GM19240 (cell line): ENCODE data around the gene PYGB.

ENCODE experiments used
- DNase-seq: peaks from one replicate; pipeline ENCODE4 v3.0.0; 2011; ENCODE audit warnings: low spot score; ENCODE audit not compliant: insufficient read length

PYGB gene

GRCh38 chr20:25280574-25281535 is 33.0 kb downstream of the PYGB start:
- DNase-seq, result no peak

DNA sequence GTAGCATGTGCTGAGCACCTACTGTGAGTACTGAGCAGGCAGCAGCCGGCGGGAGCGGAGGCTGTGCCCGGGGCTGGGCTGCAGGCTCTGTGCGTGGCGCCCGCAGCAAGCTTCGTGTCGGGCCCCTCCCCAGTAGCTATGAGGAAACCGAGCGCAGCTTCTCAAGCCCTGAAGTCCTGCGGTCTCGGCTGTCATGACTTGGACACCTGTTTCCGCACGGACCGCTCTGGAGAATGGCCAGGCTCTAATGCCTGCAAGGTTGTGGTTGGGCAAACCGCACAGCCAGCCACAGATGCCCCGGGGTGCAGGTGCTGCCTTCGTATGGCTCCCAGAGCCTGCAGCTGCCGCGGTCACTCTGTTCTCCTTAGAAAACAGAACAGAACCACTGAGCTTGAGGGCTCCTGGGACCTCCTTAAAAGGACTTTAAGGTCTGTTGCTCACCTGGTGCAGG is 33.7 kb downstream of the PYGB start:
- no peak for DNase-seq

- DNase-seq, result no peak
Observed at GRCh38 chr20:25282034-25282781, 34.3 kb downstream of the PYGB start.

DNA sequence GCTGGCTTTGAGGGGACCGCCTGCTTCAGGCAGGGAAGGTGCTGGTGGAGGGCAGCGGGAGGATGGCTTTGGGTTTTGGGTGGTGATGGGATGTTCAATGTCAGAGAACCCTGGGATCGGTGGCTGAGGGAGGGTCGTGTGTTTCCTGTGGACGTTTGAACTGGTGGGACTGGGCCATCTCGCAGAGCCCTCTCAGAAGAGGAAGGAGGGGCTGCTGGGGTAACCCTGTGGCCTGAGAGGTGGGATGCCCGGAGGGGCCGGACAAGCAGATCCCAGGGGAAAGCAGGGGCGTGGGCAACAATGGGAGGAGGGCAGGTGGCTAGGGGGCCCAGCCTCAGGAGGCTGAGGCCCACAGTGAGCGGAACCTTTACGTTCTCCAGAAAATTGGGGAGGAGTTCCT is 34.9 kb downstream of the PYGB start:
- DNase-seq, result no peak

GRCh38 chr20:25283221-25283951 is 35.5 kb downstream of the PYGB start:
- no peak for DNase-seq

GRCh38 chr20:25284131-25284601 is 36.3 kb downstream of the PYGB start:
- no peak for DNase-seq

GRCh38 chr20:25285091-25285647 is 37.3 kb downstream of the PYGB start:
- no peak for DNase-seq

DNA sequence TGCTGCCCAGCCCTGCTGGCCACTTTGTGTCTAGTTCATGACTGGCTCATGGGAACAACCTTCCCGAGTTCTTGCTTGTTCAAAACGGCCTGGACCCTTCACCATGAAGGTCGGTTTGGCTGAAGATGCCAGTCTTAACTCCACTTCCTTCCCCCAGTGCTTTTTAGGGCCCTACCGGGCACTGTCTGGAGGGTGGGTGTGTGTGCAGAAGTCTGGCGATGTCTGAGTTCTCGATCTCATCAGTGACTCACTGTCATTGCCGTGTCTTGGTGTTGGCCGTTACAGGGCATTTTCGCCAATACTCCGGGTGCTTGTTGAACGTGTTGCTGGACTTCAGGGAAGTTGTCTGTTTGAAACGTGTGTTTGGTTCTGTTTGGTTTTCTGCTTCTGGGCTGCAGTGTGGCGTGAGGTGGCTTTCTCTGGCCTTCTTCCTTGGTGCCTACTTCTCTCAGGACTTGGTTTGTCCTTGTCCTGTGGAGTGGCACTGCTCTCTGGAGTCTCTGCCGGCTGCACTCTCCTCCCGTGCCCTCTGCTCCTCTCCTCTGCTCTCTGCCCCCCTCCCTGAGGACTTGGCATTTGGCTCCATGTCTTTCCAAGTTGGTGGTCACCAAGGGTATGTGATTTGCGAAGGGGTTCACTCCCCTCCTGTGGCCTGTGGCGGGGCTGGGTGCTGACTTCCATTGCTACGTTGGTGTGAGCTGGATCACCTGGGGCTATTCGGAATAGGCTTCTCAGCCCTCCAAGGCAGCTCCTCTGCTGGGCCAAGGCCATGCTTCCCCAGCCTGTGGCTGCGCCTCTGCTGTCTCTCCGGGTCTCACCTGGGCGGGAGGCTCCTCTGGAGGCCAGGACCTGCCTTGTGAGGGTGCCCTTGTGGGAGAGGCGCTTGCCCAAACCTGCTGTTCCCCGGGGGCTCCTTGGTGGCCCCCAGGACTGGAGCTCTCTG is 38.2 kb downstream of the PYGB start:
- no peak for DNase-seq

- no peak for DNase-seq
Observed at GRCh38 chr20:25286917-25287316, 39.0 kb downstream of the PYGB start.

GRCh38 chr20:25287631-25288290 is 39.9 kb downstream of the PYGB start:
- no peak for DNase-seq

- DNase-seq, result peak; percentile 61
Observed at GRCh38 chr20:25288291-25289181, 40.7 kb downstream of the PYGB start.

DNA sequence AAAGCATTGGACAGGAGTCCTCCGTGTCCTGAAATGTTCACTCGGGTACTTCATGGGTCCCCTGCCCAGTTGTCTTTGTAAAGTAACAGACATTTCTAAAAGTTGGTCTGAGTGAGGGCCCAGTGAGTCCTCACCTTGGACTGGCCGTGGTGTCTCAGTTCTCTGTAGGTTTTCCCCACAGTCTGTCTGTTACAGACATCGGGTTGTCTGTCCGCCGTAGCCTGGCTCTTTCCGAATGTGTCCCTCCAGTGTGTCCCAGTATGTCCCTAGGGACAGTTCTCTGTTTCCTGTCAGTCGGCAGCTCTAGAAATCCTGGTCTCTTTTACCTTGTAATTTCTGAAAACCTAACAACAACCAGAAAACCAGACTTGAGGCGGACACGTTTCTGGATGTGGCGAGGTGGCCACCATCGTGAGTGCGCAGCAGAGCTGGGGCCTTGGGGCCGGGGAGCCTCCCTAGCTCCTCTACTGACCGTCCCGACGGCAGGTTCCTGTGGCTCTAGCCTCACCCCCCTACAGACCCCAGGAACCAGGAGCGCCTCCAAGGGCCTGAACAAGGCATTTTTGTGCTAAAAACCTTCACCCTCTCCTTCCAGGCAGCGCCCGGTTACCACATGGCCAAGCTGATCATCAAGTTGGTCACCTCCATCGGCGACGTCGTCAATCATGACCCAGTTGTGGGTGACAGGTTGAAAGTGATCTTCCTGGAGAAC is 42.2 kb downstream of the PYGB start:
- DNase-seq, result no peak

- no peak for DNase-seq
Observed at GRCh38 chr20:25290646-25291431, 43.0 kb downstream of the PYGB start.

DNA sequence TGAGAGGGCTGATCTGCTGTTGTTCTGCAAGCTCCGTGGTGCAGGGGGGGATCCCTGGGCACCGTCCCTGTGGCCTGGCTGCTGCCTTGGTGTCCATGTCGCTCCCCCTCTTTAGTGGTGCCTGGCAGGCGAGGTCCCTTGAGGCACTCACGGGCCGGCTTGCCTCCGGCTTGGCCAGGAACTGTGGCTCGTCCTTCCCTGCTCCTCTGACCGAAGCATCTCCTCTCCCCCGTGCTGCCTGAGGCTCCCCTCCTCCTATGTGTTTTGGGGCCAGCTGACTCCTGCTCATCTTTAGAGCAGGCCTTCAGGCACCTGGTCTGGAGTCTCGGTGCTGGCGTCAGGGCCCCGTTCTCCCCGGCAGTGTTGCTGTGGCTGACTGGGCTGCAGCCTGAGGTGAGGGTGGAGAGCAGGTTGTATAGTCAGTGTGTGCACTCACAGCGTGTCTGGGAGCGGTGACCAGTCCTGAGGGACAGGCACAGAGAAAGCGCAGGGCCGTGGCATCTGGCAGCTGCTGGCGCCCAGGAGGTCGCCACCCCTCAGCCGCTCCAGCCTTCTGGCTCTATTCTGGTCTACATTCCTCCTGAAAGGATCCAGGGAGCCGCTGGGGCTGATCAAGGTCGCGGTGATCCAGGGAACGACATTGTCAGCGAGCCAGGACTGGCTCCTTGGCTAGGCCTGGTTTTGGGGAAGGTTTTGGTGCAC is 43.7 kb downstream of the PYGB start:
- DNase-seq, result no peak

GRCh38 chr20:25292176-25292891 is 44.4 kb downstream of the PYGB start:
- no peak for DNase-seq

DNA sequence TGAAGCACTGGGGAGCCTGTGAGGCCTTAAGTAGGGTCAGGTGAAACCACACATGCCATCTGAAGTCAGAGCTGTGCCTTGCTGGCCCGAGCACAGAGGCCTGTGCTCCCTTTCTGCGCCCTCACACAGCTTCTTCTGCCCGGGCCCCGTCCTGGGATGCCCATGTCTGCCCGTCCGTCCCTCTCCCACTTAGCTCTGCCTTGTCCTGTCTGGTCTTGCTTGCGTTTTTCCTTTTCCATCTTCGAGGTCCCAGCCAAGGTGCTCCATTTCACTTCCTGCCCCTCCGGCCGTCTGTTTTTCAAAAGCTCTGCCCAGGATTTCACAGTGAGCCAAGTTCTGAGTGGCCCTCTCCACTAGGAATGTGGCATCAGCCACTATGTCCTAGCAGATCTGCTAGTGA is 45.6 kb downstream of the PYGB start:
- no peak for DNase-seq
